Sigmoid colon (tissue), 7 donors: ENCODE data around the gene SLC4A1AP. TPM values are rescaled to one million over a fixed set of nuclear protein-coding genes. Genes with fewer than 3 reads are reported as not detected.
A peak's percentile ranks its signal among the peaks of the same experiment; 100 is the strongest.

Source experiments
- DNase-seq: peaks from one replicate; pipeline ENCODE4 v3.0.0-alpha.2; 2019
- H3K27ac ChIP-seq, 4 donors: fragments of 200-600 bp; sonication (generic); one replicate each; pipeline ENCODE4 v1.5.1; 2016 to 2019; ENCODE audit warnings: mild to moderate bottlenecking in 1 of 4
- H3K27me3 ChIP-seq, 3 donors: fragments of 200-600 bp; sonication (generic); one replicate each; pipeline ENCODE4 v1.5.1; 2019; ENCODE audit warnings: mild to moderate bottlenecking in 1 of 3
- H3K36me3 ChIP-seq, 4 donors: fragments of 200-600 bp; sonication (generic); one replicate each; pipeline ENCODE4 v1.5.1; 2016 to 2019
- H3K4me1 ChIP-seq, 4 donors: fragments of 200-600 bp; sonication (generic); one replicate each; pipeline ENCODE4 v1.5.1; 2017 to 2019
- H3K4me3 ChIP-seq, 4 donors: fragments of 200-600 bp; sonication (generic); one replicate each; pipeline ENCODE4 v1.5.1; 2017 to 2019; ENCODE audit warnings: mild to moderate bottlenecking in 2 of 4, moderate library complexity in 1 of 4
- H3K9me3 ChIP-seq, 4 donors: fragments of 200-600 bp in 3 of 4; sonication (generic) in 3 of 4; one replicate each; pipeline versions ENCODE4 v1.5.1 to v1.6.1; 2013 to 2019
- CTCF ChIP-seq, 4 experiments: fragments of 450-650 bp in 3 of 4; fragments of 200-600 bp in 1 of 4; IDR thresholded peaks; one replicate each; pipeline ENCODE4 v1.5.1; 2016 to 2019; ENCODE audit warnings: antibody characterized with exemption in 4 of 4, mild to moderate bottlenecking in 3 of 4, moderate library complexity in 2 of 4
- EP300 ChIP-seq, 4 donors: sonication (generic); formaldehyde crosslinking; IDR thresholded peaks; one replicate each; pipeline ENCODE4 v1.6.1; 2017; ENCODE audit warnings: antibody characterized with exemption in 4 of 4
- POLR2A ChIP-seq, 2 donors: fragments of 450-650 bp; IDR thresholded peaks; one replicate each; pipeline ENCODE4 v1.6.1; 2016; ENCODE audit warnings: antibody characterized with exemption in 2 of 2, mild to moderate bottlenecking in 2 of 2, moderate library complexity in 2 of 2
- POLR2AphosphoS5 ChIP-seq, 4 donors: sonication (generic); formaldehyde crosslinking; IDR thresholded peaks; one replicate each; pipeline ENCODE4 v1.6.1; 2017; ENCODE audit warnings: antibody characterized with exemption in 4 of 4
- WGBS, 2 donors: extraction: QIAGEN DNeasy Blood & Tissue Kit; methylation state at CpG; one replicate each; pipeline ENCODE4 v1.1.7; 2013; 5-methylcytosine and 5-hydroxymethylcytosine counted together
- intact Hi-C: fragments of 100-400 bp; cut with DNase I; formaldehyde crosslinking; loops from one replicate; pipeline ENCODE4 v1.15.1; 2023
- polyA plus RNA-seq, 3 donors: library from polyadenylated mRNA; stranded (reverse); fragments of 200-250 nt; gene quantifications; one replicate each; pipeline ENCODE4 v1.2.3, GENCODE V29; 2013
- total RNA-seq, 4 donors: library from RNA; depleted of rRNA; stranded (reverse); fragments of >200 nt; gene quantifications; one replicate each; pipeline ENCODE4 v1.1.0, GENCODE V29; 2016
- donor health status: healthy with polysubstance abuse.
- donor health status: Bipolar disorder and iron deficiency.
- donor health status: healthy.

SLC4A1AP gene
- total and polyA plus RNA-seq, 7 donors, result 10.2 to 21.4 (median 16.0) TPM

- Histone ChIP-seq H3K36me3 (no peaks in the 10 kb centered on the region), H3K4me3 (no peak overlapping the region), H3K27me3 (no peaks in the 10 kb centered on the region), H3K4me1 (peaks cover 0 to 33% (median 17%) of the 10 kb centered on the region in 4 donors), H3K27ac (peak overlapping the region in 3 of 4 donors; percentile 80 to 88 (median 85)), H3K9me3 (no peaks in the 10 kb centered on the region)
- WGBS, 2 donors, result 86 to 87% methylated on average over 5 of the region's 5 CpGs
- intact Hi-C loops, result loop anchor here (1.0 kb wide), 1 partner anchor 748 kb away; no protein-coding TSS in a partner anchor
- TF ChIP-seq CTCF (IDR thresholded peaks at IDR 0.05) (no peak), POLR2A (IDR thresholded peaks at IDR 0.05) (no peak), EP300 (IDR thresholded peaks at IDR 0.05) (no peak), POLR2AphosphoS5 (IDR thresholded peaks at IDR 0.05) (no peak)
- DNase-seq, result no peak
Observed at GRCh38 chr2:27704342-27704876, 40.7 kb downstream of the SLC4A1AP start.

- Histone ChIP-seq H3K27ac (peak overlapping the region; percentile 73 to 88 (median 82)), H3K4me1 (peaks cover 0 to 33% (median 17%) of the 10 kb centered on the region in 4 donors), H3K9me3 (no peaks in the 10 kb centered on the region), H3K4me3 (no peak overlapping the region), H3K27me3 (no peaks in the 10 kb centered on the region), H3K36me3 (no peaks in the 10 kb centered on the region)
- WGBS, 2 donors, result 10 to 47% methylated on average over 4 of the region's 4 CpGs
- DNase-seq, result peak; percentile 75
- peak; percentile 29 to 84 (median 50) for TF ChIP-seq POLR2AphosphoS5 (IDR thresholded peaks at IDR 0.05)
- no peak for TF ChIP-seq POLR2A (IDR thresholded peaks at IDR 0.05)
- peak in 2 of 4 donors; percentile 81 to 97 for TF ChIP-seq EP300 (IDR thresholded peaks at IDR 0.05)
- TF ChIP-seq CTCF (IDR thresholded peaks at IDR 0.05), result no peak
- intact Hi-C loops, result loop anchor here (5.0 kb wide), 1 partner anchor 691 kb away; no protein-coding TSS in a partner anchor
Observed at GRCh38 chr2:27705851-27706622, 42.3 kb downstream of the SLC4A1AP start.

GRCh38 chr2:27707462-27708256 is 44.0 kb downstream of the SLC4A1AP start:
- Histone ChIP-seq H3K27ac (peak overlapping the region; percentile 25 to 88 (median 82)), H3K4me3 (no peak overlapping the region), H3K9me3 (no peaks in the 10 kb centered on the region), H3K4me1 (peaks cover 0 to 33% (median 17%) of the 10 kb centered on the region in 4 donors), H3K27me3 (no peaks in the 10 kb centered on the region), H3K36me3 (no peaks in the 10 kb centered on the region)
- TF ChIP-seq POLR2AphosphoS5 (IDR thresholded peaks at IDR 0.05), result peak in 1 of 4 donors; percentile 38
- TF ChIP-seq POLR2A (IDR thresholded peaks at IDR 0.05), result no peak
- no peak for TF ChIP-seq CTCF (IDR thresholded peaks at IDR 0.05)
- TF ChIP-seq EP300 (IDR thresholded peaks at IDR 0.05), result peak in 1 of 4 donors; percentile 58
- WGBS, 2 donors, result 90 to 93% methylated on average over 9 of the region's 9 CpGs
- intact Hi-C loops, result loop anchor here (5.0 kb wide), 1 partner anchor 690 kb away; no protein-coding TSS in a partner anchor
- no peak for DNase-seq

GRCh38 chr2:27708257-27708654 is 44.6 kb downstream of the SLC4A1AP start:
- no peak for TF ChIP-seq EP300 (IDR thresholded peaks at IDR 0.05)
- TF ChIP-seq CTCF (IDR thresholded peaks at IDR 0.05), result no peak
- TF ChIP-seq POLR2A (IDR thresholded peaks at IDR 0.05), result no peak
- TF ChIP-seq POLR2AphosphoS5 (IDR thresholded peaks at IDR 0.05), result no peak
- 95 to 96% methylated on average over 7 of the region's 7 CpGs for WGBS, 2 donors

More at GRCh38 chr2:27708257-27708654, 44.6 kb downstream of the SLC4A1AP start:
- Histone ChIP-seq H3K27ac (peak overlapping the region; percentile 25 to 88 (median 67)), H3K4me3 (no peak overlapping the region), H3K36me3 (no peaks in the 10 kb centered on the region), H3K27me3 (no peaks in the 10 kb centered on the region), H3K9me3 (no peaks in the 10 kb centered on the region), H3K4me1 (peaks cover 0 to 33% (median 17%) of the 10 kb centered on the region in 4 donors)
- DNase-seq, result no peak
- intact Hi-C loops, result loop anchor here (5.0 kb wide), 1 partner anchor 689 kb away; no protein-coding TSS in a partner anchor
